Measurements from ENCODE around the gene LMCD1. TPM values are rescaled to one million over a fixed set of nuclear protein-coding genes. Genes with fewer than 3 reads are reported as not detected.
A peak's percentile ranks its signal among the peaks of the same experiment; 100 is the strongest.

LMCD1 gene
- total and polyA plus RNA-seq, 2 of the 4 experiments (the other 2 are of a cell fraction) = 50.0 to 53.8 TPM

GRCh38 chr3:8529181-8529637 is 27.6 kb downstream of the LMCD1 start:
- Histone ChIP-seq H3K4me2 (ENCODE audit: low read depth, low read length) (peak overlapping the region; percentile 24), H2AK9ac (replicated peaks; ENCODE audit: low read depth, low read length, poor library complexity) (no peak overlapping the region), H4K8ac (ENCODE audit: low read depth in 2 of 2, low read length in 2 of 2) (peak overlapping the region; percentile 62 to 81), H4K5ac (ENCODE audit: low read depth, low read length) (peak overlapping the region; percentile 16; the same call in 1 of the 2 replicates), H3K23ac (ENCODE audit: low read depth, low read length) (peak overlapping the region; percentile 61), H3K4me1 (ENCODE audit: control insufficient read depth, insufficient read depth, low read length) (peaks cover 32% of the 10 kb centered on the region), H4K20me1 (ENCODE audit: insufficient read depth, low read length) (no peaks in the 10 kb centered on the region), H2AK5ac (ENCODE audit: low read depth, low read length) (peak overlapping the region; percentile 66; the same call in 1 of the 2 replicates), H2BK15ac (ENCODE audit: low read depth, low read length) (peak overlapping the region; percentile 35; the same call in 2 of the 3 replicates), H3K4ac (ENCODE audit: low read depth, low read length) (peak overlapping the region; percentile 89), H3K9ac (ENCODE audit: low read depth, low read length) (peak overlapping the region; percentile 24; the same call in 1 of the 2 replicates), H3K56ac (ENCODE audit: extremely low read depth, insufficient read depth, low read length) (peak overlapping the region; percentile 57; the same call in 1 of the 2 replicates), H3K18ac (ENCODE audit: low read depth, low read length) (peak overlapping the region; percentile 68), H2BK120ac (ENCODE audit: low read depth, low read length) (peak overlapping the region; percentile 77), H2BK20ac (ENCODE audit: low read depth, low read length) (peak overlapping the region; percentile 68), H3K9me3 (ENCODE audit: control insufficient read depth, insufficient read depth, low read length) (no peaks in the 10 kb centered on the region), H2BK5ac (ENCODE audit: low read depth, low read length, poor library complexity, severe bottlenecking) (peak overlapping the region; percentile 52), H3K14ac (replicated peaks; ENCODE audit: low read depth, low read length) (peak overlapping the region; percentile 61; the same call in 1 of the 2 replicates), H3K36me3 (ENCODE audit: control insufficient read depth, insufficient read depth, low read length) (0 out of 2 replicates have a peak, but pooled peaks cover 2% of the 10 kb centered on the region), H3K27ac (ENCODE audit: insufficient read depth, low read length) (peak overlapping the region; percentile 67; the same call in 1 of the 2 replicates), H3K27me3 (ENCODE audit: control insufficient read depth, insufficient read depth, low read length) (no peaks in the 10 kb centered on the region), H2AFZ (replicated peaks; ENCODE audit: low read length, poor library complexity) (peak overlapping the region; percentile 7), H3K9me1 (ENCODE audit: insufficient read depth, low read length) (peaks cover 32% of the 10 kb centered on the region), H3K4me3 (ENCODE audit: insufficient read depth, low read depth, low read length) (no peak overlapping the region), H3K79me1 (ENCODE audit: low read depth in 1 of 2, low read length in 2 of 2) (peaks cover 0 to 24% of the 10 kb centered on the region in 2 experiments; a peak in 3 of 4 replicates), H4K91ac (ENCODE audit: insufficient read depth, low read depth, low read length) (peak overlapping the region; percentile 85; the same call in 1 of the 2 replicates)
- dilution Hi-C loops (cut with HindIII; ENCODE audit: low sequenced_read_pairs, unreplicated experiment) = no loop called here
- in situ Hi-C loops (cut with MboI; ENCODE audit: low sequenced_read_pairs) = no loop called here
- ChIA-PET CTCF (no interaction called here), POLR2A (ENCODE audit: unreplicated experiment) (no interaction called here)
- ATAC-seq (ENCODE audit: low read depth) (peak; percentile 36), DNase-seq (peak; percentile 73)
- intact Hi-C loops (cut with micrococcal nuclease) = no loop called here
- no CpG with 5 or more reads among the region's 9 CpGs for WGBS, 2 experiments (ENCODE audit: extremely low coverage in 2 of 2, insufficient read length in 1 of 2)
- BruUV-seq (replicated peaks) = no TSS peak
- TF ChIP-seq CEBPB (IDR thresholded peaks at IDR 0.05; ENCODE audit: low read depth, low read length) = peak; percentile 58; the same call in 1 of the 2 replicates
- no peak for TF ChIP-seq RAD21 (IDR thresholded peaks at IDR 0.05; ENCODE audit: low read length)

Data from IMR-90 (cell line).